GM12878 (cell line): ENCODE data around the gene CYBC1. TPM values are rescaled to one million over a fixed set of nuclear protein-coding genes. Genes with fewer than 3 reads are reported as not detected.

ENCODE experiments used
- CREB1 ChIP-seq: IDR thresholded peaks from 2 replicates; pipeline ENCODE4 v1.6.1; 2012; ENCODE audit warnings: low read depth, mild to moderate bottlenecking, inconsistent platforms
- E2F4 ChIP-seq: IDR thresholded peaks from 2 replicates; pipeline ENCODE4 v1.6.1; 2012; ENCODE audit warnings: low read depth, low read length, improper control_type of control experiment
- EGR1 ChIP-seq, 2 experiments: IDR thresholded peaks; 1 replicate in 1 of 2; 2 replicates in 1 of 2; pipeline ENCODE4 v1.6.1; 2011 to 2012; ENCODE audit warnings: low read depth in 2 of 2, low read length in 2 of 2, borderline replicate concordance in 1 of 2, mild to moderate bottlenecking in 1 of 2, moderate library complexity in 1 of 2
- HDAC6 ChIP-seq: fragments of 200-600 bp; sonication (generic); IDR thresholded peaks from one replicate; pipeline ENCODE4 v1.8.0; 2017; ENCODE audit warnings: antibody characterized with exemption; ENCODE audit not compliant: unreplicated experiment
- HSF1 ChIP-seq: fragments of 150-350 bp; IDR thresholded peaks from 2 replicates; pipeline ENCODE4 v1.6.1; 2014; ENCODE audit warnings: mild to moderate bottlenecking, low read depth, low read length
- MTA3 ChIP-seq: IDR thresholded peaks from 2 replicates; pipeline ENCODE4 v1.6.1; 2012; ENCODE audit warnings: low read length, inconsistent platforms, borderline replicate concordance
- MXI1 ChIP-seq: fragments of 150-350 bp; IDR thresholded peaks from 2 replicates; pipeline ENCODE4 v1.6.1; 2011; ENCODE audit warnings: low read depth, mild to moderate bottlenecking, inconsistent platforms, low read length, improper control_type of control experiment
- MYB ChIP-seq: fragments of 150-350 bp; IDR thresholded peaks from 2 replicates; pipeline ENCODE4 v1.6.1; 2014; ENCODE audit warnings: mild to moderate bottlenecking, low read depth, low read length, borderline replicate concordance
- NRF1 ChIP-seq: conservative IDR thresholded peaks from 2 replicates; pipeline ENCODE4 v1.6.1; 2011; ENCODE audit warnings: mild to moderate bottlenecking, low read depth, low read length, improper control_type of control experiment
- RAD51 ChIP-seq: fragments of 450-650 bp; IDR thresholded peaks from 2 replicates; pipeline ENCODE4 v1.6.1; 2016; ENCODE audit warnings: moderate library complexity, mild to moderate bottlenecking, inconsistent platforms
- SRF ChIP-seq, 2 experiments: IDR thresholded peaks; 2 replicates each; pipeline ENCODE4 v1.6.1; 2011; ENCODE audit warnings: low read depth in 2 of 2, low read length in 2 of 2, mild to moderate bottlenecking in 1 of 2, moderate library complexity in 1 of 2
- STAT3 ChIP-seq: IDR thresholded peaks from 2 replicates; pipeline ENCODE4 v1.6.1; 2011; ENCODE audit warnings: low read depth, low read length, improper control_type of control experiment
- SUPT20H ChIP-seq: IDR thresholded peaks from 2 replicates; pipeline ENCODE4 v1.6.1; 2011; ENCODE audit warnings: low read depth, mild to moderate bottlenecking, low read length, moderate library complexity, borderline replicate concordance; ENCODE audit not compliant: control insufficient read depth
- ZNF217 ChIP-seq: fragments of 450-650 bp; IDR thresholded peaks from 2 replicates; pipeline ENCODE4 v1.6.1; 2017; ENCODE audit warnings: antibody characterized with exemption, mild to moderate bottlenecking
- ZNF592 ChIP-seq: fragments of 450-650 bp; IDR thresholded peaks from 2 replicates; pipeline ENCODE4 v1.6.1; 2017; ENCODE audit warnings: mild to moderate bottlenecking, moderate library complexity
- polyA plus RNA-seq, 11 experiments: library from polyadenylated mRNA; depleted of rRNA in 4 of 11; unstranded in 6 of 11; stranded (reverse) in 5 of 11; fragments of >200 nt; fragmentation: Nextera tagmentation in 4 of 11; fragmentation: Illumina TruSeq in 1 of 11; extraction: Ambion mirVana in 4 of 11; extraction: Trizol in 1 of 11; gene quantifications; 1 replicate in 1 of 11; 2 replicates in 10 of 11; pipeline versions ENCODE4 v1.2.1 to v1.2.3, GENCODE V29; 2011 to 2016; ENCODE audit warnings: inconsistent platforms in 2 of 11, missing spikeins in 2 of 11, low read depth in 1 of 11
- total RNA-seq, 4 experiments: library from RNA; depleted of rRNA in 3 of 4; stranded (reverse); fragments of >200 nt in 3 of 4; fragmentation: Illumina TruSeq in 1 of 4; extraction: Trizol in 1 of 4; gene quantifications; 2 replicates each; pipeline versions ENCODE4 v1.2.1 to v1.2.3, GENCODE V29; 2013 to 2021
- TF ChIP-seq, protein P1 (sequence below): fragments of 450-650 bp; IDR thresholded peaks from 2 replicates; pipeline ENCODE4 v1.6.1; 2017; ENCODE audit warnings: low read depth, mild to moderate bottlenecking, moderate library complexity

Gene CYBC1
- total and polyA plus RNA-seq, 10 of the 15 experiments (the other 5 are each of a cell fraction or from before 2014, with no cell fraction given), result 4.2 to 162 (median 133) TPM

DNA sequence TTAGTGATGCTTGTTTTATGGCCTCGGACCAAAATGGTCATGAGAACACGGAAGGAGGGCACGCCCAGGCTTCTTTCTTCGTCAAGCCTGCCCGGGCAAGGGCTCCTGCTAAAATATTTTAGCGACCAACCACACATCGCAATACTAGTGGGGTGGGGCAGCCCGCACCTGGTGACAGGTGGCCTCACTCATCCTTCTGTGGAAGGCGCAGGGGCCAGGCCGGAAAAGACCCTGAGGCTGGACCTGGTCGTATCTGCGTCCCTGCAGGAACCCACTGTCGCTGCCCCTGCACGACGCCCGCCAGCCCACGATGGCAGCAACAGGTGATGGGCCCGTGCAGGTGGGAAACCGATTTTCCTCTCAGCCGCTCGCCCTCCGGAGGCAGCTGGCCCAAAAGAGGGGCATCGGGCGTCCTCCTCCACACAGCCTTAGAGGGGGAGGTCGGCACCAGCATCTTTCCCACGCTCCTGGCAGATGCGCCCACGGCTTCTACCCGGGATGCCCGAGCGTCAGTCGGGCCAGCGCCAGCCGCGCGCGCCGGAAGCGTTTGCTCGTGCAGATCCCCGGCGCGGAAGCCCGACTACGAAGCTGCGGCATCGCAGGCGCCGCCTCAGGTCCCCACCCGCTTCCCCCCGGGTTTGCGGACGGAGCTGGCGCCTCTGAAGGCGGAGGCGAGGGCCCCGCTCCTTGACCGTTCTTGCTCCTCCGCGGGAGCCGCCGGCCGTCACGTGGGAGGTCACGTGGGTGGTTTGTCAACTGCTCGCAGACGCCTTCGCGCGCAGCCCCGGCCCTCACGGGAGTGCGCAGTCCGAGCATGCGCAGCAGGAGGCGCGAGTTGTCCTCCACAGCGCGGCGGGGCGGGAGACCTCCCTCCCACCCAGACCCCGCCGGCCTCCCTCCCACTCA is 46.2 kb upstream of the CYBC1 start (continued):
- TF ChIP-seq E2F4 (0 out of 2 replicates have a peak, but pooled peaks have one; percentile 48), HSF1 (no peak), STAT3 (no peak), RAD51 (peak; percentile 99), CREB1 (no peak), ZNF217 (no peak), HDAC6 (no peak), MYB (no peak), NRF1 (peak; percentile 69), SUPT20H (no peak), SRF (IDR thresholded peaks at IDR 0.05; ENCODE audit: low read depth in 2 of 2, low read length in 2 of 2) (no peak), MTA3 (no peak), MXI1 (peak; percentile 49; the same call in 1 of the 2 replicates), EGR1 (IDR thresholded peaks at IDR 0.05; ENCODE audit: borderline replicate concordance in 1 of 2, low read depth in 2 of 2, low read length in 2 of 2) (peak in 1 of 2 experiments; percentile 43; a peak in 1 of 3 replicates), ZNF592 (no peak)
- TF ChIP-seq, protein P1, sequence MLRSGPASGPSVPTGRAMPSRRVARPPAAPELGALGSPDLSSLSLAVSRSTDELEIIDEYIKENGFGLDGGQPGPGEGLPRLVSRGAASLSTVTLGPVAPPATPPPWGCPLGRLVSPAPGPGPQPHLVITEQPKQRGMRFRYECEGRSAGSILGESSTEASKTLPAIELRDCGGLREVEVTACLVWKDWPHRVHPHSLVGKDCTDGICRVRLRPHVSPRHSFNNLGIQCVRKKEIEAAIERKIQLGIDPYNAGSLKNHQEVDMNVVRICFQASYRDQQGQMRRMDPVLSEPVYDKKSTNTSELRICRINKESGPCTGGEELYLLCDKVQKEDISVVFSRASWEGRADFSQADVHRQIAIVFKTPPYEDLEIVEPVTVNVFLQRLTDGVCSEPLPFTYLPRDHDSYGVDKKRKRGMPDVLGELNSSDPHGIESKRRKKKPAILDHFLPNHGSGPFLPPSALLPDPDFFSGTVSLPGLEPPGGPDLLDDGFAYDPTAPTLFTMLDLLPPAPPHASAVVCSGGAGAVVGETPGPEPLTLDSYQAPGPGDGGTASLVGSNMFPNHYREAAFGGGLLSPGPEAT, result peak; percentile 47; the same call in 1 of the 2 replicates
